NCI-H1417 treated with DMSO at 0.1 percent for 48 hours (cell line): ENCODE results near the gene YES1.
"Not testable (repeated sequence)": the region's sequence is repeated elsewhere in the genome, so short reads cannot be mapped to it uniquely, and the experiment has no call there.

Experiments
- DNase-seq: peaks from one replicate; lab custom pipeline; 2025; lab: John Stamatoyannopoulos, UW

The YES1 gene

DNA sequence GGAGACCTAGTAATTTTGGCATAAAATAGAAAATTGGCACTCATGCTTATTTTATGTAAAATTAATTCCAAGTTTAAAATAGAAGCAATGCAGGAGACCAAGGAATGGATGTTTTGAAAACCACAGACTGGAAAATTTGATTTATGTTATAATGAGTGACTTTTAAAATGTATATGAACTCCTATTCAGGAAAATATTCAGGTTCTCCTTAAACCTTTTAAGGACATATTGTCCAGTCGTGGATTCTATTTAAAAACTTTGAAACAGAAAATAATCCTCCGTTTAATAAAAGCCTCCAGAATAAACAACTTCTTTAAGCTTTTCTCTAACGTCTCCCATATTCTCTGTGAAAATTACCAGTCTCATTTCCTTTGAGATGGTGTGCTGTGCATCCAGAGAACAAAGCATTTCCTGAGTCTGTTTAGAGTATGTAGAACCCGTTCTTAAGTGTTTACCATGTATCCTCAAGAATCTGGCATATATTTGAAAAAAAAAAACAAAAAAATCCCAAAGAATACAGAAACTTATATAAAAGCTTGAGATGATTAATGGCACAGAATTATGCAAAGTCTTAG lies 8.6 kb upstream of the YES1 start:
- DNase-seq = no peak

DNA sequence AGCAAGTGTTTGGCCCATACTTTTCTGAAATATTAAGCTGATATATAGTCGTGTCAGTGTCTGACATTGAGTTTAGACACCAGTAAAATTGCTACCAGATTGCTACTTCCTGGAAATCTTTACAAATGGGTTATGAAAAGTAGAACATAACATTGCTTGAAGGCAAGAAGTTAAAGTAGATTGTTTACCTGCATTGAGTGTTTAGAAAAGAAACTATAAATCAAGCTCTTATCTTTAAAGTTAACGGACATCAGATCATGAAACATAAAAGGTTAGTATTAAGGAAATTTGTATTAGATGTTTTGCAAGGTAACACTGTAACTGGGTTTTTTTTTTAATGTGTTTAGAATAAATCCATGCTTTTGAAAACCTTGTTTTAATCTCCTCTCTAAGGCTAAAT lies 4.8 kb upstream of the YES1 start:
- no peak for DNase-seq

DNA sequence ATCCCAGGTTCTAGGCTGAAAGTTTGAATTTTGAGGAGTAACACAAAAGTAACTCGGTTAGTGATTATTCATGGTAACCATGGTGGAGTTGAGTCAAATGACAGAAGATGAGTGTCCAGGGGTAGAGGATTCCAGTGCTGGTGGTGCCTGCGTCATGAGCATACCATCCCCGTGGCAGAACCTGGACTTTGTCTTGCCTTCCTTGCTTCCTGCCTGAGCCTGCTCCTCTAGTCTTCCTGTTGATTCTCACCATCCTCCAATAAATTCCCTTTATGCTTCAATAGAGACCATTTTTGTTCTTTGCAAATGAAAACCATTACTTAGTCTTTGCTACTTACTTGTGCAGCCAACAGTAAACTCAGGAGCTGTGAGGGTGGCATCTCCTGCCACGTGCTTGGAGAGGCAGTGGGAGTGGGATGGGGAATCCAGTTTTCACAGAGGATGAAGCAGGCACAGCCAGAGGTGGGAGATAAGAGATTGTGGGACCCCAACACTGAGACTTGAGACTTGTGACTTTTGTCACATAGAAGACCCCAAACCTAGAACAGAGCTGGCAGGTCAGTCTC lies 4.1 kb upstream of the YES1 start:
- no peak for DNase-seq

DNA sequence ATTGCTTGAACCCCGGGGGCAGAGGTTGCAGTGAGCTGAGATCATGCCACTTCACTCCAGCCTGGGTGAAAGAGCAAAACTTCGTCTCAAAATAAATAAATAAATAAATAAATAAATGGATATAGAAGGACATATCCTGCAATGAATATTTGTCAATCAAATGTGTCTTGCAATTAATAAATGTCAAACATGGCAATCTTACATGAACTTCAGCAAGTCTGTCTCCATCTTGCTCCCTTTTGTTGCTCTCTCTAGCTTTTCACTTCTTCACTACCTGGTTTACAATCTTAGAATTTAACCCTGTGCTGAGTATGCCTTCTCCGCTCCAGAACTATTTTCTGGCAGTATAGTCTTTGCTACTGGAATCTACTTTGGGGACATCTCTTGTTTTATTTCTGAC lies 3.3 kb upstream of the YES1 start:
- no peak for DNase-seq

DNA sequence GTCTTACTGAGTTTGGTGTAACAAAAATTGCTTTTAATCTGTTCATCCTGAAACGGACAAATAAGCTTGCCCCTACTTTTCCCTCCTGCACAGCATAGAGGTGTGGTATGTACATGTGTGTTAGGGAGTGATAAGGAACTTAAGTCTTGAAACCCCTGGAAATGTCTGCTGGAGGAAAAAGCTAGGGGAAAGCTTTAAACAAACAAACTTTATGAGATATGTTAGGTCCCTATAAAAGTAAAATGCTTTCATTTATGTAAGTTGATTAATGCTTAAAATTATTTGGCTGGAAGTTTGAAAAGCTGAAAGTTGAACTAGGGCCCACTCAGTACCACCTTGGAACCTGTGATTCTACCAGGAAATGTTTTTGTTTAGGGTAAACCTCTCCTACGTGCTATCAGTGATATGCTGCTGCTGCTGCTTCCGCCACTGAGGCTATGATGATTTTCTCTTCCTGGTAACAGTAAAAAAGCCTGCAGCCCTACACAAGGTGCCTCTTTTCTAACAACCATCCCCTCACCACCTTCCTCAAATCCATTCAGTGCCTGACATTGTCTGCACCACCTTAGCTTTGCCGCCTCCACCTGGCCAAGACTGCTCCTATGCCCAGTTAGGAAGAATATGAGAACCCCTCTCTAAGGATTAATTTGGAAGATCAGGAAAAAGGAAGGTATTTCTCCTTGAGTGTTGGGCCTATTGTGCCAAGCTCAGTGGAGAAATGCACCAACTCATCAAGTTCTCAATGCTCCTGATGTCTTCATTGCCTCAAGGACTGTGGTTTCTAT lies 2.5 kb upstream of the YES1 start:
- no peak for DNase-seq

DNA sequence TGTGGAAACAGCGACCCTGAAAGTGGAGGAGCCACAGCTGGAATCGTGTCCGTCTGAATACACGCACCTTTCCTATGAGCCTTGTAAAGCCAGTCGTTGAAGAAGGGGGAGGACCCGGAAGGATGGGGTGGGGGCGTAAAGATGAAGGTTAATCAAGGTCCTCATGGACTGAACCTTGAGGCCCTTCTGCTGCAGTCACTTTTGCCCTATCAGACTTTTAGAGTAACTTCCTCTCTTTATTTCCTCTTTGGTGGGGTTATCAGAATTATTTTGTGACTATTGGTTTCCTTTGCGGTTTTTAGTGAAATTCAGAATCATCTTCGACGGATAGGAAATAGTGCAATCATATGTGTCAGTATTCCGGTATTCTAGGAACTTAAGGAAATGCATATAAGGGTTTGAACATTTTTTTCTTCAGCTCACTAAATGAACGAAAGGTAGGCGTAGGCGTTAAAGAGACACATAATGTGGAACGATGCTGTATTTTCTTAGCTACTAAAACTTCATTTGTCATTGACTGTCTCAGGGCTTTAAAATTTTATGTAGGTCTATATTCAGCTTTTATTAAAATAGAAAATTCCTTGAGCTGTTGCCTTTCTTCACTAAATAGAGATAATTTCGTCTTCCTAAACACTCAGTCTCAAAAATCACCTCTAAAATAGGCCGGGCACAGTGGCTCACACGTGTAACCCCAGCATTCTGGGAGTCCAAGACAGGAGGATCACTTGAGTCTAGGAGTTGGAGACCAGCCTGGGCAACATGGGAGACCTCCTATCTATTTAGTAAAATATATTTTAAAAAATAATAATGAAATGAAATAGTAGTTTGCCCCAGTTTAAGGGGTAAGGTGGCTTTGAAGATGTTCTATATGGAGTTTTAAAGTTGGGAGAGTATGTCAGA lies 1.4 kb upstream of the YES1 start:
- no peak for DNase-seq

DNA sequence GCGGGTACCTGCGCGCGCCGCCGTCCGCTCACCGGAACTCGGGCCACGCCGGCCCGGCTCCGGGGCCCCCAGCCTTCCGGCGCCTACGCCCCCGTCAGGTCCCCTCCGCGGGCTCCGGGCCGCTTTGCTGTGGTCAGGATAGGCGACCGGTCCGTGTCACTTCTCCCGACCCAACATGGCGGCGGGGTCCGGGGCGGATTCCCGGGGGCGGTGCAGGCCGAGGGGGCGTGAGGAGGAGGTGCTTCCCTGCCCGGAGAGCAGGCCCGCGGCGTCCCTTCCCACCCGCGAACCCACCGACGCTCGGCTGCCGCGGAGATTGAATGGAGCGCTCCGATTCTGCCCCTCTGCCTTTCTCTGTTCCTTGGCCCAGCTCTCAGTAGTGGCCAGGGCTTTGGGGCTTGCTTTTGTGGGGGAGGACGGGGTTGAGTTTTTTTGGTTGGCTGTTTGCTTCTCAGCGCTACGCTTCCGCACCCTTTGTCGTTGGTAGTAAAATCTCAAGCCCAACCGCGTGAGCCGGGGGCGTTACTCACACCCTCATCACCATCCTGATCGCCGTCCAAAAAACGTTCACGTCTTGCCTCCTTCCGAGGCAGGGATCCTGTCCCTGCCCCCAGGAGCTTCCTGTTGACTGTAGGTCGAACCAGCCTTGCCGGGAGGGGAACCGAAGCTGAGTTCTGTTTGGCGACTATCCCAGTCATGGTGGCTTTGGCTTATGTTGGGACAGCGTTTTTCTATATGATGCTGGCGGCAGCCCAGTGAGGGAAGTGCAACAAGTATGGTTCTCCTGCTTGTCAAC lies 532 bp upstream of the YES1 start:
- no peak for DNase-seq

DNA sequence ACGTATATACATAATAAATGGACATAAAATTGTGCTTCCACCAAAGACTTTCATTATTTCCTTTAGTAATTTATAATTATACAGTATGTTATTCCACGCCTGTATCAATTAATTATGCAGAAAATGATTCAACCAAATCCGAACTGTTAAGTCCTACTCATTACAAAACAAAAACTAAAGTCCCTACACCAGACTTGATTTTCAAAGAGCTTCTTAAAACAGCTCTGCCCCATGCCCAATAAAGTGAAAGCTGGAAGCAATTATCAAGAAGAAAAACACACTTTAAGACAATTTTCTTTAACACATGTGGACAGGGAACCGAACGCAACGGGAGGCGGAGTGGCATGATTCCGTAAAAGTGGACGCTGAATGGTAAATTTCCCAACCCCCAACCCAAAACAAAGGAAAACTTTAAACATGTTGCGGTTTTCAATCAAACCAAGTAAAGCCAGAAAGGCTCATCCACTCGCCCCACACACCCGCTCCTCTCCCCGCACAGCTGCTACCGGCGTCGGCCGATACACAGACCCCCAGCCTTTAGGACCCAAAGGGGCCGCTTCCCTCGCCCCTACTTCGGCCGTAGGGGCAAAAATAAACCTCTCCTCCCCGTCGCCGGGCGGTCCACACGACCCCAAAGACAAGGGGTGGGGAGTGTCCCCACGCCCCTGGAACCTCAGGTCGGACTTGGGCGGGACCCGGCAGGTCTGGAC lies 705 bp downstream of the YES1 start:
- DNase-seq = no peak

DNA sequence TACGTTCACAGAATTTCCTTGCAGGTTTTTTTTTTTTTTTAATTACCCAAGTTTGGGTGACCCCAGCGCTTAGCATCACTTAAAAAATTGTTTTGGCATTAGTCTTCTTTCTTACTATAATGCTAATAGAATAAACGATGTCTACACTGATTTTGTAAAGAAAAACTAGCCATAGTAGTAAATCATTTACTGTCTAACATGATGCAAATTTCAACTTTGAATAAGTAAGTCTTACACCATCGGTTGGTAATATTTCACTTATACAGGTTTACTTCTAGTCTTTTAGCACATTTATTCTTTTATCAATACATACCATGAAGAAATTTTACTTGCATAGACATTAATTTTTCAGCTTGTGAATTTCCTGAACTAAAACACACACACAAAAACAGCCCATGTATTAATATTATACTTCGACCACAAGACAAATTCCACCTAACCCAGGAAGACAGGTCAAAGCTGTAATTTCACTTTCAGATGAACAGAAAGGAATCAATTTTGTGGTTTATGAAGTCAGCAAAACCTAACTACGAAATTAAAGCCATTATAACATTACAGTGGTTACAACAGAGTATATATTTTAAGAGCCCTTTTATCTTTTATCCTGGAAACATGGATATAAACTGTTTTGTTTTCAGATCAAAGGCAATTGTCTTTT lies 1.9 kb downstream of the YES1 start:
- DNase-seq = no peak

DNA sequence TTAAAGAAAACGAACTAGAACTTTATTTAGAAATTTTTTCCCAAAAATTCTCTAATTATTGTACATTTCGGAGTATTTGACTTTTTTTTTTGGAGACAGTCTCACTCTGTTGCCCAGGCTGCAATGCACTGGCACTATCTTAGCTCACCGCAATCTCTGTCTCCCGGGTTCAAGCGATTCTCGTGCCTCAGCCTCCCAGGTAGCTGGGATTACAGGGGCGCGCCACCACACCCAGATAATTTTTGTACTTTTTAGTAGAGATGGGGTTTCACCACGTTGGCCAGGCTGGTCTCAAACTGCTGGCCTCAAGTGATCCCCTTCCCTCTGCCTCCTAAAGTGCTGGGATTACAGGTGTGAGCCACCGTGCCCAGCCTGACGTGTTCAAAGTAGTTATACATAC lies 2.8 kb downstream of the YES1 start:
- DNase-seq = not testable (repeated sequence)

DNA sequence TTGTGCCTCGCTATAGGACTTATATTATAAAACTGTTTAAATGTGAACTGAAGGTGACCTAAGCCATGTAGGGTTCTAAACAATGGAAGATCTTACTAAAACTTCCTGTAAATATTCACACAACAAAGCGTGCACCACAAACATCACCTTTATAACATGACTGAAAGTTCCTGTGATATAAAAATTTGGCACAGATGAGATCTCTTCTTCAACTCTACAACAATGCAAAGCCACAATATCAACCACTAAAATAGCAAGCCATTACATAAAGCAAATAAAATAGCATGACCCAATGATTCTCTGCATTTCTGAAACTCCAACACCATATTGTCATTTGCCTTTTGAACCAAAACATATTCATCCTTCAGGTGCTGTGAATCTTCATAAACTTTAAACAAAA lies 3.5 kb downstream of the YES1 start:
- DNase-seq = no peak

DNA sequence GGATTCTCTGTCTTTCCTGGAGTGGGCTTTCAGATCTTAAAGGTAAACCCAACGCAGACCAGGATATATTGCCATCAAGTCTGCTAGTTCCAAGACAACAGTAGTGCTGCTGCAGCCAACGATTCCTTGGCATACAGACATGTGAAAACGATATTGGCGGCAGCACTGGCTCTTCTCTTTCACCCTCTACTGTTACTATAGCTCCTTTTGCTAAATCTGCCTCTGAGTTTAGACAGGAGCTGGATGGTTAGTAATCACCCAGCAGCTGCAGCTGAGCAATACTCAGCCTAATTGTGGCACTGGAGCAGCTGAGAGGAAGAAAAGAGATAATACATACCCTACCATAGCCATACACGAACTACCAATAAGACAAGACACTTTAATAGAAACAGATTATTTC lies 4.0 kb downstream of the YES1 start:
- no peak for DNase-seq

DNA sequence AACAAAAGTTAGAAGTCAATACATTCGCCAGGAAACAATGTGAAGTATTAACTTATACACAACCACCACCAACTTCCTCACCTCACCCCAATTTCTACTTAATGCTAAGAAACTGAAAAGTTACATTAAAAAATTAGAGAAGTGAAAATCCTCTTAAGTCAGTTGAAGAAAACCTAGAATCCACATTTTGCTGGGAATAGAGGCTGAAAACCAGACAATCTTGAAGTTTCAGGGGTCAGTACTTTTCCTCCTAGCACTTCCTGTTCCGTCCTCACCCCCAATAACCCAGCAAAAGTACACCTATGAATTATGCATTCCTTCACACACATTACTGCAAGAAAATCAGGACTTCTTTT lies 6.3 kb downstream of the YES1 start:
- no peak for DNase-seq

DNA sequence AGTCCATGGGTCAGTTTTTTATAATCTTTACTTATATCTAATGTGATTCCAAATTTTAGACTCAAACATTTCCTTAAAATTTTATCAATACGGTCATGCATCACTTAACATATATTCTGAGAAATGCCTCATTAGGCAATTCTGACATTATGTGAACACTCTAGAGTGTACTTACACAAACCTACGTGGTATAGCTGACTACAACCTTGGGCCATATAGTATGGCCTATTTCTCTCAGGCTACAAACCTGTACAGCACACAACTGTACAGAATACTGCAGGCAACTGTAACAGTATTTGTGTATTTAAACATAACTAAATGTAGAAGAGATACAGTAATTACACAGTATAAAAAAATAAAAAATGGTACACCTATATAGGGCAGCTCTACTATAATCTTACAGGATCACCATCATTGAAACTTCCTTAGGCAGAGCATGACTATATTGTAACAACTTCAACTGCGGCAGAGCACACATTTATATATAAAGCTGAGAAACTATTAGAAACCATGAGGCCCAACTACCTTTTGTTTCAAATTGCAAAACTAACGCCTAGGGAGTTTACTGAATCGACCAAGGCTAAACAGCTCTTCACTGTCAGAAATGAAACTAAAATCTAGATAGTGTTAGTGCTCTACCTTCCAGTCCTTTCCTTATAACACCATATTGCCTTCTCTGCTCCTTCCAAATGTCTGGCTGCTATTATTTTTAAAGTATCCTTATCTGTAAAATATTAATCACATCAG lies 6.9 kb downstream of the YES1 start:
- no peak for DNase-seq

DNA sequence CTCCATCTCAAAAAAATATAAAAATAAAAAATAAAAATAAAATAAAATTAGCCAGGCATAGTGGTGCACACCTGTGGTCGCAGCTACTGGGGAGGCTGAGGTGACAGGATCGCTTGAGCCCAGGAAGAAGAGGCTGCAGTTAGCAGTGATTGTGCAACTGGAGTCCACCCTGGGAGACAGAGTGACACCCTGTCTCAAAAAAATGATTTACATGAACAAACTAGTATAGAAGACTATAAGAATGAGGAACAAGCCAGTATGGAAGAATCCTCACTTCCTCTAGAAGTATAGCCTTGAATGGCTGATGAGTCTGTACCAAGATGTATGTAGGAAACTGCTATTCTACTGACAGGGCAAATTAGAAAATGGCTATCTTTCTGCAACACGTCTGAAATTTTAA lies 10.9 kb downstream of the YES1 start:
- DNase-seq = no peak

DNA sequence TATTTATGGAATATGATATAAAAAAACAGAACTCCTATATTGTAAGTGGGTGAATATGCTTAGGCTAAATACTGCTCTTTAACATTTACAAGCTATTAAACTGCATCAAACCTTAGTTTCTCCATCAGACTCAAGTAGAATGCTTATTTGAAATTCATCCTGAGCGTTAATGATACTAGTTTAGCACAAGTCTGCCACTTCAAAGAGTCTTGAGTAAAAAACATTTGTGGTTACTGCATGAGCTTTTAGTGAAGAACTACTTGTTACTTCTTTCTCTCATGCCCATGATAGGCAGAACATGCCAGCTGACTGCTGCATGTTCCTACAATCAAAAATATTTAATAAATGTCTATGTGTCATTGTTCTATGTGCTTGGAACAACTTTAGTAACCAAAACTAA lies 12.1 kb downstream of the YES1 start:
- DNase-seq = no peak

DNA sequence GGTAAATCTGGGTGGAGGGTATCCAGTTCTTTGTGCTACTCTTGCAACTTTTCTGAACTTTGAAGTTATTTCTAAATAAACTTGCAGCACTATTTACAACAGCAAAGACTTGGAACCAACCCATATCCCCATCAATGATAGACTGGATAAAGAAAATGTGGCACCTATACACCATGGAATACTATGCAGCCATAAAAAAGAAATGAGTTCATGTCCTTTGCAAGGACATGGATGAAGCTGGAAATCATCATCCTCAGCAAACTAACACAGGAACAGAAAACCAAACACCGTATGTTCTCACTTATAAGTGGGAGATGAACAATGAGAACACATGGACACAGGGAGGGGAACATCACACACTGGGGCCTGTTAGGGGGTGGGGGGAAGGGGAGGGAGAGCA lies 16.7 kb downstream of the YES1 start:
- not testable (repeated sequence) for DNase-seq

DNA sequence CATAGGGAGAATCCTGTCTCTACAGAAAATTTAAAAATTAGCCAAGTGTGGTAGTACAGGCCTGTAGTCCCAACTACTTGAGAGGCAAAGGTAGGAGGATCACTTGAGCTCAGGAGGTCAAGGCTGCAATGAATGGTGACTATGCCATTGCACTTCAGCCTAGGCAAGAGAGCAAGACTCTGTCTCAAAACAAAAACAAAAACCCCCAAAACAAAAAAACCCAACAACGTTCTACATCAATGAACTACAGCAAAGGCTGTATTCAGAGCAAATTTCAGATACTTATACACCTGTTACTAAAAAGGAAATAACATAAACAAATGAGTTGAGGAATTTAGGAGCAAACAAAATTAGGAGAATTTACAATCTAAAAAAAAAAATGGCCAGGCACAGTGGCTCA lies 22.6 kb downstream of the YES1 start:
- no peak for DNase-seq

DNA sequence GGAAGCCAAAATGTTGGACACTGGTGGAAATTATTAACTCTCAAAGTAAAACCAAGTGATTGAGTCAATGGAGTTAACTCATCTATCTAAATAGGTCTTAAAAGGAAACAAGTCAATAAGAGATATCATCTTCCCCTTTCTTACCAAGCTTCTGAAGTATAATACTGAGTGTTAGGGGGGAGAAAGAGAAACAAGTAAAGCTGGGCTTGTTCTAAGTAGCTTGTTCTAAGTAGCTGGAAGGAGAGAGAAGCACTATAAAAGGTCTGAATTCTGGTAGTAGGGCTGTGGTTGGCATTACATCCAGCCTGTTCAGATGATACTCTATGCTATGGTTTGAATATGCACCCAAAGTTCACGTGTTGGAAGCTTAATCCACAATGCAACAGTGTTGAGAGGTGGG lies 26.8 kb downstream of the YES1 start:
- DNase-seq = no peak
